HG03469 (cell line): ENCODE results near the gene CDV3.
A peak's percentile ranks its signal among the peaks of the same experiment; 100 is the strongest.
"Not testable (repeated sequence)": the region's sequence is repeated elsewhere in the genome, so short reads cannot be mapped to it uniquely, and the experiment has no call there.

Experiments
- ATAC-seq: cut with Tn5 transposase; IDR thresholded peaks from one replicate; pipeline ENCODE4 v1.9.1; 2021; ENCODE audit warnings: mild to moderate bottlenecking, moderate library complexity, moderate number of reproducible peaks; ENCODE audit not compliant: unreplicated experiment

The CDV3 gene

GRCh38 chr3:133573629-133574194 is at the start of gene CDV3:
CDV3 (plus strand) TSS chr3:133573686; CDS start chr3:133574045, 359 bp downstream.
- peak; percentile 17 for ATAC-seq

- not testable (repeated sequence) for ATAC-seq
Observed at GRCh38 chr3:133523758-133524157, 49.7 kb upstream of the CDV3 start.

- ATAC-seq = no peak
Observed at GRCh38 chr3:133525435-133525834, 48.1 kb upstream of the CDV3 start.

GRCh38 chr3:133527081-133527715 is 46.3 kb upstream of the CDV3 start:
- no peak for ATAC-seq

GRCh38 chr3:133529809-133530208 is 43.7 kb upstream of the CDV3 start:
- ATAC-seq = no peak

- ATAC-seq = no peak
Observed at GRCh38 chr3:133531981-133532380, 41.5 kb upstream of the CDV3 start.

- no peak for ATAC-seq
Observed at GRCh38 chr3:133532951-133533350, 40.5 kb upstream of the CDV3 start.

- no peak for ATAC-seq
Observed at GRCh38 chr3:133535971-133536881, 37.3 kb upstream of the CDV3 start.

- not testable (repeated sequence) for ATAC-seq
Observed at GRCh38 chr3:133537131-133537530, 36.4 kb upstream of the CDV3 start.

- no peak for ATAC-seq
Observed at GRCh38 chr3:133538154-133538553, 35.3 kb upstream of the CDV3 start.

GRCh38 chr3:133540896-133541674 is 32.4 kb upstream of the CDV3 start:
- no peak for ATAC-seq

GRCh38 chr3:133542871-133543270 is 30.6 kb upstream of the CDV3 start:
- ATAC-seq = no peak

GRCh38 chr3:133544983-133545382 is 28.5 kb upstream of the CDV3 start:
- not testable (repeated sequence) for ATAC-seq

- no peak for ATAC-seq
Observed at GRCh38 chr3:133547432-133548041, 25.9 kb upstream of the CDV3 start.

- ATAC-seq = no peak
Observed at GRCh38 chr3:133548090-133548489, 25.4 kb upstream of the CDV3 start.

GRCh38 chr3:133549565-133549964 is 23.9 kb upstream of the CDV3 start:
- no peak for ATAC-seq

GRCh38 chr3:133551589-133551988 is 21.9 kb upstream of the CDV3 start:
- not testable (repeated sequence) for ATAC-seq

- no peak for ATAC-seq
Observed at GRCh38 chr3:133561679-133562078, 11.8 kb upstream of the CDV3 start.

- no peak for ATAC-seq
Observed at GRCh38 chr3:133562376-133562775, 11.1 kb upstream of the CDV3 start.

- ATAC-seq = no peak
Observed at GRCh38 chr3:133563186-133563591, 10.3 kb upstream of the CDV3 start.

GRCh38 chr3:133563816-133564215 is 9.7 kb upstream of the CDV3 start:
- ATAC-seq = no peak
